Measurements from ENCODE around the gene TRIAP1.
A peak's percentile ranks its signal among the peaks of the same experiment; 100 is the strongest.

TRIAP1 gene

DNA sequence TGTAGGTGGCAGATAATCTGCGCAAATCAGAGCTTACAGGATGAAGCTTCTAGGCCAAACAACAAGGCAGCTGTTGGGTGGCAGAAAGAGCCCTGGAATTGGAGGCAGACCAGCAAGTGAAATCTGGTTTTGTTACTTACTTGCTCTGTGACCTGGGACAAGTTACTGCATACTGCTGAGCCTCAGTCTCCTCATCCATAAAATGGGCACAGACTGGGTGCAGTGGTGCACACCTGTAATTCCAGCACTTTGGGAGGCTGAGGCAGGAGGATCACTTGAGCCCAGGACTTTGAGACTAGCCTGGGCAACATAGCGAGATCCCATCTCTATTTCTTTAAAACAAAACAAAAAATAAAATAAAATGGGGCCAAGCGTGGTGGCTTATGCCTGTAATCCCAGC lies 39.6 kb downstream of the TRIAP1 start:
- Histone ChIP-seq H3K27me3 (replicated peaks in 2 of 5; ENCODE audit: control insufficient read depth in 4 of 5, insufficient read depth in 5 of 5, low read length in 4 of 5) (peaks cover 0 to 4% (median 0%) of the 10 kb centered on the region in 5 experiments), H3K9me3 (ENCODE audit: control extremely low read depth in 1 of 5, control insufficient read depth in 4 of 5, insufficient read depth in 2 of 5, low read depth in 1 of 5, low read length in 4 of 5) (no peaks in the 10 kb centered on the region), H3K27ac (ENCODE audit: insufficient read depth in 1 of 2, low read depth in 1 of 2, low read length in 2 of 2, poor library complexity in 1 of 2, severe bottlenecking in 2 of 2) (no peak overlapping the region), H3K4me1 (ENCODE audit: control extremely low read depth in 1 of 4, control insufficient read depth in 4 of 4, insufficient read depth in 4 of 4, low read length in 3 of 4) (no peaks in the 10 kb centered on the region), H3K36me3 (ENCODE audit: control insufficient read depth in 4 of 4, insufficient read depth in 4 of 4, low read length in 3 of 4) (no peaks in the 10 kb centered on the region), H3K4me3 (ENCODE audit: control insufficient read depth in 1 of 7, extremely low read depth in 1 of 7, insufficient read depth in 4 of 7, low read depth in 2 of 7, low read length in 6 of 7) (no peak overlapping the region)
- ChIA-PET POLR2A (no interaction called here), CTCF (interaction anchor here (1.8 kb wide), 1 partner anchor 49 kb away, joined by 4 read pairs; no protein-coding TSS in a partner anchor)
- no peak for DNase-seq
- 100% methylated on average over 2 of the region's 3 CpGs for WGBS (ENCODE audit: insufficient coverage)

DNA sequence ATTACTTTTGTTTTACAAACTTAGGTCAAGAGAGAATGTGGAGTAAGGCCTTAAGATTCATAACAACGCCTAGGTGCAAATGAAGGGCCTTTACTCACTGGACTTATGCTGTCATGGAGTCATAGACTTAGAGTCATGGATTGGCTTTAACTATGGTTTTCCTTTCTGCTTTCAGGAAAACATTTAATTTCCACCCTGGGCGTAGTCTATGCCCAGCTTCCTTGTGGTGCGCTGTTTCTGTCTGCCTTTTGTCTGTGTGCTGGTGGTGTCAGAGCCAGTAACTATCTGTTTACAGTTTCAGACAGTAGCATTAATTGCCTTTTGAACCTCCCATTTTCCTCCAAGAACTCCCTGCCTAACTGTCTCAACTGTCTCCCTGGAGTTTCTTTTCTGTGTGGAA lies 40.1 kb downstream of the TRIAP1 start:
- POLR2A ChIA-PET = no interaction called here
- CTCF ChIA-PET = no interaction called here
- Histone ChIP-seq H3K4me3 (ENCODE audit: control insufficient read depth in 1 of 7, extremely low read depth in 1 of 7, insufficient read depth in 4 of 7, low read depth in 2 of 7, low read length in 6 of 7) (no peak overlapping the region), H3K27me3 (replicated peaks in 2 of 5; ENCODE audit: control insufficient read depth in 4 of 5, insufficient read depth in 5 of 5, low read length in 4 of 5) (peaks cover 0 to 4% (median 0%) of the 10 kb centered on the region in 5 experiments), H3K4me1 (ENCODE audit: control extremely low read depth in 1 of 4, control insufficient read depth in 4 of 4, insufficient read depth in 4 of 4, low read length in 3 of 4) (no peaks in the 10 kb centered on the region), H3K27ac (ENCODE audit: insufficient read depth in 1 of 2, low read depth in 1 of 2, low read length in 2 of 2, poor library complexity in 1 of 2, severe bottlenecking in 2 of 2) (no peak overlapping the region), H3K36me3 (ENCODE audit: control insufficient read depth in 4 of 4, insufficient read depth in 4 of 4, low read length in 3 of 4) (no peaks in the 10 kb centered on the region), H3K9me3 (ENCODE audit: control extremely low read depth in 1 of 5, control insufficient read depth in 4 of 5, insufficient read depth in 2 of 5, low read depth in 1 of 5, low read length in 4 of 5) (no peaks in the 10 kb centered on the region)
- no peak for DNase-seq
- 96% methylated on average over 3 of the region's 3 CpGs for WGBS (ENCODE audit: insufficient coverage)

- peak in 1 of 3 donors; percentile 6 for DNase-seq
- Histone ChIP-seq H3K9me3 (ENCODE audit: control extremely low read depth in 1 of 5, control insufficient read depth in 4 of 5, insufficient read depth in 2 of 5, low read depth in 1 of 5, low read length in 4 of 5) (no peaks in the 10 kb centered on the region), H3K27ac (ENCODE audit: insufficient read depth in 1 of 2, low read depth in 1 of 2, low read length in 2 of 2, poor library complexity in 1 of 2, severe bottlenecking in 2 of 2) (no peak overlapping the region), H3K36me3 (ENCODE audit: control insufficient read depth in 4 of 4, insufficient read depth in 4 of 4, low read length in 3 of 4) (no peaks in the 10 kb centered on the region), H3K27me3 (replicated peaks in 2 of 5; ENCODE audit: control insufficient read depth in 4 of 5, insufficient read depth in 5 of 5, low read length in 4 of 5) (peaks cover 0 to 4% (median 0%) of the 10 kb centered on the region in 5 experiments), H3K4me3 (ENCODE audit: control insufficient read depth in 1 of 7, extremely low read depth in 1 of 7, insufficient read depth in 4 of 7, low read depth in 2 of 7, low read length in 6 of 7) (no peak overlapping the region), H3K4me1 (ENCODE audit: control extremely low read depth in 1 of 4, control insufficient read depth in 4 of 4, insufficient read depth in 4 of 4, low read length in 3 of 4) (no peaks in the 10 kb centered on the region)
- WGBS (ENCODE audit: insufficient coverage) = no CpG with 5 or more reads among the region's 1 CpG
- ChIA-PET CTCF (no interaction called here), POLR2A (no interaction called here)
These were observed 41.9 kb downstream of the TRIAP1 start for GRCh38 chr12:120404271-120404670.

GRCh38 chr12:120403869-120404268 lies 42.3 kb downstream of the TRIAP1 start:
- 92% methylated on average over 2 of the region's 3 CpGs for WGBS (ENCODE audit: insufficient coverage)
- POLR2A ChIA-PET = no interaction called here
- Histone ChIP-seq H3K36me3 (ENCODE audit: control insufficient read depth in 4 of 4, insufficient read depth in 4 of 4, low read length in 3 of 4) (no peaks in the 10 kb centered on the region), H3K4me1 (ENCODE audit: control extremely low read depth in 1 of 4, control insufficient read depth in 4 of 4, insufficient read depth in 4 of 4, low read length in 3 of 4) (no peaks in the 10 kb centered on the region), H3K27me3 (replicated peaks in 2 of 5; ENCODE audit: control insufficient read depth in 4 of 5, insufficient read depth in 5 of 5, low read length in 4 of 5) (peaks cover 0 to 4% (median 0%) of the 10 kb centered on the region in 5 experiments), H3K9me3 (ENCODE audit: control extremely low read depth in 1 of 5, control insufficient read depth in 4 of 5, insufficient read depth in 2 of 5, low read depth in 1 of 5, low read length in 4 of 5) (no peaks in the 10 kb centered on the region), H3K4me3 (ENCODE audit: control insufficient read depth in 1 of 7, extremely low read depth in 1 of 7, insufficient read depth in 4 of 7, low read depth in 2 of 7, low read length in 6 of 7) (no peak overlapping the region), H3K27ac (ENCODE audit: insufficient read depth in 1 of 2, low read depth in 1 of 2, low read length in 2 of 2, poor library complexity in 1 of 2, severe bottlenecking in 2 of 2) (no peak overlapping the region)
- no peak for DNase-seq
- CTCF ChIA-PET = no interaction called here

DNA sequence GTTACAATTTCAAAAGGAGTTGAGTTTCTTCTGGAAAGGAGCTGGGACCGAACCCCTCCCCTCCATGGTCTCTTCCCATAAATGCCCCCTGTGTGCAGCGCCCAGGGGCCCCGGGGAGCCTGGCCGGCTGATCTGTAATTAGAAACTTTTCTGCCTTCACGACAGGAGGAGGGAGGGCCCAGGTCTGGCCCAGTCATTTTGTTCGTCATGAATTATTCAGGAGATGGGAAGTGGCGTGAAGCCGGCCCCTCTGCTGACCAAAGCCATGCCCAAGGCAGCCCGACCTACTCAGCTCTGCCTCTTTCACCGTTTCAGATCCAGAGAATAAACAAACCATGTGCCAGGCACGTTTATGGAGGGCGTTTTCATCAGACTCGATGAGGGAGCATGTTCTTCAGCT lies 44.0 kb downstream of the TRIAP1 start:
- CTCF ChIA-PET = interaction anchor here (2.0 kb wide), 1 partner anchor 35 kb away, joined by 5 read pairs; no protein-coding TSS in a partner anchor
- 72% methylated on average over 9 of the region's 13 CpGs for WGBS (ENCODE audit: insufficient coverage)

DNA sequence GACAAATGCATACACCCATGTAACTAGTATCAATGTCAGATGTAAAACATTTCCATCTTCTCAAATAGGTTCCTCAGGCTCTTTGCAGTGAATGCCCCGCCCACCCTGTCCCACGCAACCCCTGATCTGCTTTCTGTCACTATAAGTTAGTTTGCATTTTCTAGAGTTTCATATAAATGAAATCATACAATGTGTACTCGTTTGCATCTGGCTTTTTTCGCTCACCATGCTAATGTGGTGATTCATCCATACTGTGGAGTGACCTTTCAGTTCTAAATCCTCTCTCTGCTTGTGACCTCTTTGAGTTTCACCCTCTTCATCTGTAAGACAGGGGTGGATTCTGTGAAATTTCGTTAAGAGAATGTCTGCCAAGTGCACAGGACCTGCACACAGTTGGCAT lies 46.7 kb downstream of the TRIAP1 start:
- no peak for DNase-seq
- Histone ChIP-seq H3K27me3 (replicated peaks in 2 of 5; ENCODE audit: control insufficient read depth in 4 of 5, insufficient read depth in 5 of 5, low read length in 4 of 5) (peaks cover 0 to 9% (median 5%) of the 10 kb centered on the region in 5 experiments), H3K36me3 (ENCODE audit: control insufficient read depth in 4 of 4, insufficient read depth in 4 of 4, low read length in 3 of 4) (no peaks in the 10 kb centered on the region), H3K9me3 (ENCODE audit: control extremely low read depth in 1 of 5, control insufficient read depth in 4 of 5, insufficient read depth in 2 of 5, low read depth in 1 of 5, low read length in 4 of 5) (no peaks in the 10 kb centered on the region), H3K4me3 (ENCODE audit: control insufficient read depth in 1 of 7, extremely low read depth in 1 of 7, insufficient read depth in 4 of 7, low read depth in 2 of 7, low read length in 6 of 7) (no peak overlapping the region), H3K27ac (ENCODE audit: insufficient read depth in 1 of 2, low read depth in 1 of 2, low read length in 2 of 2, poor library complexity in 1 of 2, severe bottlenecking in 2 of 2) (no peak overlapping the region), H3K4me1 (ENCODE audit: control extremely low read depth in 1 of 4, control insufficient read depth in 4 of 4, insufficient read depth in 4 of 4, low read length in 3 of 4) (peaks cover 0 to 4% (median 2%) of the 10 kb centered on the region in 4 experiments)
- ChIA-PET CTCF (interaction anchor here (0.6 kb wide), 1 partner anchor 97 kb away, joined by 3 read pairs; the partner anchor contains the start of gene SIRT4), POLR2A (no interaction called here)
- 100% methylated on average over 1 of the region's 5 CpGs for WGBS (ENCODE audit: insufficient coverage)

More for the DNA sequence above, 44.0 kb downstream of the TRIAP1 start:
- Histone ChIP-seq H3K27ac (ENCODE audit: insufficient read depth in 1 of 2, low read depth in 1 of 2, low read length in 2 of 2, poor library complexity in 1 of 2, severe bottlenecking in 2 of 2) (no peak overlapping the region), H3K36me3 (ENCODE audit: control insufficient read depth in 4 of 4, insufficient read depth in 4 of 4, low read length in 3 of 4) (no peaks in the 10 kb centered on the region), H3K9me3 (ENCODE audit: control extremely low read depth in 1 of 5, control insufficient read depth in 4 of 5, insufficient read depth in 2 of 5, low read depth in 1 of 5, low read length in 4 of 5) (no peaks in the 10 kb centered on the region), H3K27me3 (replicated peaks in 2 of 5; ENCODE audit: control insufficient read depth in 4 of 5, insufficient read depth in 5 of 5, low read length in 4 of 5) (peaks cover 0 to 9% (median 4%) of the 10 kb centered on the region in 5 experiments), H3K4me3 (ENCODE audit: control insufficient read depth in 1 of 7, extremely low read depth in 1 of 7, insufficient read depth in 4 of 7, low read depth in 2 of 7, low read length in 6 of 7) (no peak overlapping the region), H3K4me1 (ENCODE audit: control extremely low read depth in 1 of 4, control insufficient read depth in 4 of 4, insufficient read depth in 4 of 4, low read length in 3 of 4) (no peaks in the 10 kb centered on the region)
- POLR2A ChIA-PET = no interaction called here
- no peak for DNase-seq

- H3K27me3 ChIP-seq (replicated peaks in 2 of 5; ENCODE audit: control insufficient read depth in 4 of 5, insufficient read depth in 5 of 5, low read length in 4 of 5) = peaks cover 0 to 8% (median 5%) of the 10 kb centered on the region in 5 experiments
- H3K27ac ChIP-seq (ENCODE audit: insufficient read depth in 1 of 2, low read depth in 1 of 2, low read length in 2 of 2, poor library complexity in 1 of 2, severe bottlenecking in 2 of 2) = no peak overlapping the region
- peaks cover 0 to 9% (median 4%) of the 10 kb centered on the region in 4 experiments for H3K4me1 ChIP-seq (ENCODE audit: control extremely low read depth in 1 of 4, control insufficient read depth in 4 of 4, insufficient read depth in 4 of 4, low read length in 3 of 4)
- no peaks in the 10 kb centered on the region for H3K9me3 ChIP-seq (ENCODE audit: control extremely low read depth in 1 of 5, control insufficient read depth in 4 of 5, insufficient read depth in 2 of 5, low read depth in 1 of 5, low read length in 4 of 5)
- H3K4me3 ChIP-seq (ENCODE audit: control insufficient read depth in 1 of 7, extremely low read depth in 1 of 7, insufficient read depth in 4 of 7, low read depth in 2 of 7, low read length in 6 of 7) = no peak overlapping the region
- no peak for DNase-seq
- POLR2A ChIA-PET = no interaction called here
- 77% methylated on average over 31 of the region's 33 CpGs for WGBS (ENCODE audit: insufficient coverage)
- CTCF ChIA-PET = no interaction called here
- H3K36me3 ChIP-seq (ENCODE audit: control insufficient read depth in 4 of 4, insufficient read depth in 4 of 4, low read length in 3 of 4) = no peaks in the 10 kb centered on the region
These were observed 48.2 kb downstream of the TRIAP1 start for GRCh38 chr12:120397824-120398540.

Data from common myeloid progenitor, CD34-positive (primary cell).